ENCODE data around the gene PDGFB.
"Not testable (repeated sequence)": the region's sequence is repeated elsewhere in the genome, so short reads cannot be mapped to it uniquely, and the experiment has no call there.

Gene PDGFB

GRCh38 chr22:39223091-39223710, 21.6 kb downstream of the PDGFB start:
- DNase-seq, result no peak

DNA sequence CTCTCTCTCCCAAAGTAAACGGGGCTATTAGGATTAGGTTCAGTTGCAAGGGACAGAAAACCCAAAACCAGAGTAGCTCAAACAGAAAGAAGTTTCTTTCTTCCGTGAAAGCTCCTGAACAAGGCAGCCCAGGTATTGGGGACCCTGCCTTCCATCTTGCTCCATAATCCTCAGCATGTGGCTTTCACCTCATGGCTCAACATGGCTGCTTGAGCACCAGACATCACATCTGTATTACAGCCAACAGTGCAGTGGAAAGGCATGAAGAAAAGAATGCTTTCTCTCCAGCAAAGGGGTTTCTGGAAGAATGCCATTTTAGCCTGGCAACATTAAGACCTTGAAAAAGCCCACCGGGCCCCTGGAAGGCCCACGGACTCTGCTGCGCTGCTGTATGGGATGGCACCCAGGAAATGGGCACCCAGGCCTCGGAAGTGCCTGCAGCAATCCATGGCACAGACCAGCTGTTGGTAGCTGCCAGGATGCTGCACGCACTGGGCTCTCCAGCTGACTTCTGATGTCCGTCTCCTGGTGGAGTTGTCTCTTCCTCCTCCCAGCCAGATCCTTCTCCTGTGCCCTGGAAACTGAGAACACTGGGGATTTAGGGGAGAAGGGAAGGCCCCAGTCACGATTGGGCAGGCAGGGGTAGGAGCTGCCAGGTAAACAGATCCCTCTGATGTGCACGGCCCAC, 22.6 kb downstream of the PDGFB start:
- DNase-seq, result no peak

GRCh38 chr22:39220890-39221850, 23.6 kb downstream of the PDGFB start:
- no peak for DNase-seq

DNA sequence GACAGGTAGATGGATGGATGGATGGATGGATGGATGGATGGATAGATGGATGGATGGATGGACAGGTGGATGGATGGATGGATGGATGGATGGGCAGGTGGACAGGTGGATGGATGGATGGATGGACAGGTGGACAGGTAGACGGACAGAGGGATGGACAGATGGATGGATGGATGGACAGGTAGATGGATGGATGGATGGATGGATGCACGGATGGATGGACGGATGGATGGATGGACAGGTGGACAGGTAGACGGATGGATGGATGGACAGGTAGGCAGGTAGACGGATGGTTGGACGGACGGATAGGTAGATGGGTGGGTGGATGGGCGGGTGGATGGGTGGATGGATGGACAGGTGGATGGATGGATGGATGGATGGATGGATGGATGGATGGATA, 24.3 kb downstream of the PDGFB start:
- no peak for DNase-seq

GRCh38 chr22:39219071-39220039, 25.4 kb downstream of the PDGFB start:
- no peak for DNase-seq

DNA sequence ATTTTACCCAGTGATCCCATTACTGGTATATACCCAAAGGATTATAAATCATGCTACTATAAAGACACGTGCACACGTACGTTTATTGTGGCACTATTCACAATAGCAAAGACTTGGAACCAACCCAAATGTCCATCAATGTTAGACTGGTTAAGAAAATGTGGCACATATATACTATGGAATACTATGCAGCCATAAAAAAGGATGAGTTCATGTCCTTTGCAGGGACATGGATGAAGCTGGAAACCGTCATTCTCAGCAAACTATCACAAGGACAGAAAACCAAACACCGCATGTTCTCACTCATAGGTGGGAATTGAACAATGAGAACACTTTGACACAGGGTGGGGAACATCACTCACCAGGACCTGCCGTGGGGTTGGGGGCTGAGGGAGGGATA, 26.4 kb downstream of the PDGFB start:
- DNase-seq, result not testable (repeated sequence)

DNA sequence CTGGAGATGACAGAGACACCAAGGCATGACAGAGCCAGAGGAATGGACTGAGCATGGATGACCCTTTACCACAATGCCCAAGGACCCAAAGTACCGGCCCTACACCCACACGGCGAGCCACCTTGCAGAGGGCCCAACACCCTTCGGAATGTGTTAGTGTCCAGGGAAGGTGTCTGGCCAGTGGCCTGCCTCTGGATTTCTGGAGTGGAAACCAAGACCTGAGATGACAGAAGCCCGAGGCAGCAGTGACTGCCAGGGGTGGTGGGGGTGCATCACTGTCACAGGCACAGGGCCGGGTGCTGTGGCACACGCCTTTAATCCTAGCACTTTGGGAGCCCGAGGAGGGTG, 28.7 kb downstream of the PDGFB start:
- no peak for DNase-seq

DNA sequence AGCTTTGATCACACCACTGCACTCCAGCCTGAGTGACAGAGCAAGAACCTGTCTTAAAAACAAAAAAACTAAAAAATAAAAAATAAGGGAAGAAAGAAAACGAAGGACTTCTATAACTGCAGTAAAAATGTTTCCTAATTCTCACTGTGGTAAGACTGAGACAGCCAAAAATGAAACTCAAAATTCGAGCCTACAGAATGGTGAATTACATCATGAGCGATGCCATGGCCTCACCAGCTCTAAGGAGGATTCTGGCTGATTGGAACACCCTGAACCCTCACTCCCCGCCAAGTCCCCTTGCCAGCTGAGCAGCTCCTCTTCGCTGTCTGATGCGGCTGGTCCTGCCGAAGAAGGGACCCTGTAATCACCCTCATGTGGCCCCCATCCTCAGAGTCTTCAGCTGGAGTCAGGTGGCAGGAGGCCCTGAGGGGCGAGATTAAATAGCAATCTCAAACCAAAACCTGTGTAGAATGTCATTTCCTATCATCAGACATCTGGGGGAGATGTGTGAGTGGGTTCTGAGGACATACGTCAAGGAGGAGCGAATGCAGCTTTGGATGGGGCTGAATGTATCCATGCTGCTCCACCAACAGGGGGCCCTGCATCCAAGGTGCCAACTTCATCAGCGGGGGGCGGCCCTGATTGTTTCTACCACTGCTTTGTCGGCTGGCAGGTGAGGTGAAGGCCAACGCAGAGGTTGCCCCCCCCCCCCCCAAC, 29.2 kb downstream of the PDGFB start:
- no peak for DNase-seq

- DNase-seq, result no peak
Observed at GRCh38 chr22:39215070-39215396, 29.7 kb downstream of the PDGFB start.

GRCh38 chr22:39214383-39215069, 30.3 kb downstream of the PDGFB start:
- DNase-seq, result peak; percentile 81

DNA sequence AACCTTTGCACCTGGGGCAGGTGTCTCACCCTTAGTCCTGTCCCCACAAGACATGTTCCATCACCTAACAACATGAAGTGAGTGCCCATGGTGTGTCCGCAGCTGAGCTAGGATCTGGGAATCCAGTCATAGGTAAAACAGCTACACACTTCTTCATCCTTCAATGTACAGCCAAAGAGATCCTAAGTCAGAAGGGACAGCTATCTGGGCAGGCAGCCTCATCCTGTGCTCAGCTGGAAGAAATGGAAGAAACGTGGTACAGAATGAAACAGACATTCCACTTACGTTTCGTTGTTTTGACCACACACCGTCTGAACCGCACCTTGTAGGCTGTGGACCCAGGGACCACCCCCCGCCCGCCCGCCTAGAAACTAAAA, 30.8 kb downstream of the PDGFB start:
- DNase-seq, result no peak

GRCh38 chr22:39212721-39213376, 31.9 kb downstream of the PDGFB start:
- peak; percentile 87 for DNase-seq

DNA sequence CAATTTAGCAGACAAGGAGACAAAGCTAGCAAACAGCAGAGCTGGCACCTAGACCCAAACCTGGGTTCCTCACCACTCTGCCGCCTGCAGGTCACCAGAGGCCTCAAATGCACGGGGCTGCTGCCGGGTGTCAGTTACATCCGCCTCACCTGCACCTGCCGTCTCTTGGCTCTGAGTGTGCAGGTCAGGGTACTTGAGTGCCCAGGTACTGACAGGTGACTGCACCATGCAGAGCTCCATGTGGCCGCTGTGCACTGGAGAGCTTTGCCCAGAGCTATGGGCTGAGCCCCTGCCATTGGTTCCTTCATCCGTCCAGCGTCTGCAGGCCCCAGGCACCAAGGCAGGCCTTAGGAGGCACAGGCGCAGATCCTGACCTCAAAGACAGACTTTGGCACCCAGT, 35.0 kb downstream of the PDGFB start:
- DNase-seq, result no peak

DNA sequence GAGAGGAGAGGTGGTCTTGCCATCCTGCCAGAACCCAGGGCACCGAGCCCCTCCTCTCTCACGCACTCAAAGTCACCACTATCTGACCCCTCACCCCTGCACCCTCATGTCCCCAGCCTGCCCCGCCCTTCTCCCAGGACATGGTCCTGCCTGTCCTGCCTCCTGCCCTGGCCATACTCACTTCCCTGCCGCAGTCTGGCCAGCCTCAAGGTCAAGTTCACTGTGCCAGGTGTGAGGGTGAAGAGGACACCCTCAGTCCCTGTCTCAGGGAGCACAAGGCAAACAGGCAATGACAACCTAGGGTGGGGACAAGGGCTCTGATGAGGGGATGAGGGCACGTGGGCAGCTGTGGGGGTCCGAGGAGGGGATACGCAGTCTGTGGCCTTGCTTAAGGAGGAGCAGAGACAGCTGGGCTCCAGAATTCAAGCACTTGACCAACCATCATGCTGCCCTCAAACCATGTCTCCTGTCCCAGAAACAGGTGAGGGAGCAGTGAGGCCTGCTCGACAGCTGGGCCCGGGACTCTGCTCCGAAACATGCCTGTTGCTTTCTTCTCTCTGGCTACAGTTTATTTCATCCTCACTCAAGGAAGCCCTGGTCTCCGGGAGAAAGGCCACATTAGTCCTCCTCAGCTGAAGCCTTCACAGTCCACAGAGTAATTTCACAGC, 36.6 kb downstream of the PDGFB start:
- no peak for DNase-seq

GRCh38 chr22:39207141-39208012, 37.4 kb downstream of the PDGFB start:
- DNase-seq, result peak; percentile 38

- DNase-seq, result no peak
Observed at GRCh38 chr22:39206491-39206890, 38.3 kb downstream of the PDGFB start.

DNA sequence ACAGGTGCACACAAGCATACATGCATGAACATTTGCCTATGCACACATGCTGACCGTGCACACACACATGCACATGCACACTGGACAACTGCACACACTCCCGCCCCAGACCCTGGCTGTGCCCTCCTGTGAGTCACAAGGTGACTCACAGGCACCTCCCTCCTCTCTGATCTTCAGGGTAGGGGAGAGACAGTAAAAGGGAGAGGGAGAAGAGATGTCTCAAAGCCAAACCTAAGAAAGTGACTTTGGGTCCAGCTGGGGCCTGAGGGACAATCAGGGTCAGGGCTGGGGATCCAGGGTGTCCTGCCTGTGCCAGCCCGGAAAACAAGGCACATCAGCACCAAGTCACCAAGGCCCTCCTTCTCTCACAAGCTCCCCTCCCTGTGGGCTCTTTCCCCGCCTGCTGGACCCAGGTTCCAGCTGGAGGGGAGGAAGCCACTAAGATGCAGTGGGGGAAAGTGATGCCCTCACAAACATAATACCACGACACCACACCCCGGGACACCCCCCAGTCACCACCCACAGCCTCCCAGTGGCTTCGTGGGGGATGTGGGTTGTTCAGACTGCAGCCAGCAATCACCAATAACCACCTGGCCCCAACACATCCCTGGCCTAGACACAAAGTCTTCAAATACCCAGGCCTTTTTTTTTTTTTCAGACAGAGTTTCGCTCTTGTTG, 39.3 kb downstream of the PDGFB start:
- peak; percentile 61 for DNase-seq

- DNase-seq, result no peak
Observed at GRCh38 chr22:39204216-39204615, 40.6 kb downstream of the PDGFB start.

DNA sequence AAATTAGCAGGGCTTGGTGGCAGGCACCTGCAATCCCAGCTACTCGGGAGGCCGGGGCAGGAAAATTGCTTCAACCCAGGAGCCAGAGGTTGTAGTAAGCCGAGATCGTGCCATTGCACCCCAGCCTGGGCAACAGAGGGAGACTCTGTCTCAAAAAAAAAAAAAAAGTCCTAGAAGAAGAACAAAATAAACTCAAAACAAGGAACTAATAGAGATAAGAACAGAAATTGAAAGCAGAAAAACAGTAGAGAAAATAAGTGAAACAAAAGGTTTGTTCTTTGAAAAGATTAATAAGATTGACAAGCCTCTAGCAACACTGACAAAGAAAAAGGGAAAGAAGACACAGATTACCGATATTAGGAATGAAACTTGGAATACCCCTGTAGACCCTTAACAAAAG, 47.2 kb downstream of the PDGFB start:
- no peak for DNase-seq

Measured in kidney glomerular epithelial cell (primary cell).